Astrocyte of the spinal cord (primary cell): ENCODE data around the gene WDR41.

Experiments used
- DNase-seq: peaks from one replicate; pipeline ENCODE4 v3.0.0; 2011; ENCODE audit warnings: low read depth, low spot score
- H3K4me3 ChIP-seq: 2 replicates; pipeline ENCODE4 v1.5.1; 2011; ENCODE audit warnings: low read depth, mild to moderate bottlenecking, low read length, moderate library complexity
- CTCF ChIP-seq: IDR thresholded peaks from 2 replicates; pipeline ENCODE4 v1.5.1; 2012; ENCODE audit warnings: low read depth, mild to moderate bottlenecking, low read length, inconsistent platforms
- in situ Hi-C: cut with HindIII; loops from 2 replicates; pipeline ENCODE4 v1.10.0; 2017; ENCODE audit warnings: low sequenced_read_pairs

Gene WDR41

GRCh38 chr5:77463905-77464304 lies 28.2 kb downstream of the WDR41 start:
- H3K4me3 ChIP-seq: no peak overlapping the region
- in situ Hi-C loops: no loop called here
- TF ChIP-seq CTCF: no peak
- no peak for DNase-seq

DNA sequence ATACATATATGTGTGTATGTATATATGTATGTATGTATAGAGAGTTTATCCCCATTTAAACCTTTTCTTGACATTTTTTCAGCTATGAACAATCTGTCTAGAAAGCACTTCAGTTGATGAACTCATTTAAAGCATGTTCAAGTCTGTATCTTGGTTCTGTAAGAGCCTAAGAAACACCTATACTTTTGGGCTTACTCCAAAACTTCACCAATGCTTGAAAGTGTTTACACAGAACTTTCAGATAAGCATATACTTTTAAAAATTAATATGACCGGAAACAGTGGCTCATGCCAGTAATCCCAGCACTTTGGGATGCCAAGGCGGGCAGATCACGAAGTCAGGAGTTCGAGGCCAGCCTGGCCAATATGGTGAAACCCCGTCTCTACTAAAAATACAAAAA lies 30.8 kb downstream of the WDR41 start:
- no peak overlapping the region for H3K4me3 ChIP-seq
- DNase-seq: no peak
- TF ChIP-seq CTCF: no peak
- in situ Hi-C loops: no loop called here

DNA sequence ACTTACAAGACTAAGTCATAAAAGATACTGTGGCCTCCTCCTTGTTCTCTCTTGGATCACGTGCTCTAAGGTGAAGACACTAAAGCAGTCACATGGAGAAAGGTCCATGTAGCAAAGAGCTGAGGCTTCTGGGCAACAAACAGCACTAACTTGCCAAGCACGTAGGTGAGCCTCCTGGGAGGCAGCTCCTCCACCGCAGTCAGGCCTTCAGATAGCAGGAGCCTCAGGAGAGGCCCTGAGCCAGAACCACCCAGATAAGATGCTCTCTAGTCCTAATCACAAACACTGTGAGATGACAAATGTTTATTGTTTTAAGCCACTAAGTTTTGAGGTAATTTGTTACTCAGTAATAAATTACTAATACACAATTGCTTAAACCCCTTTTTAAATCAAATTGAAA lies 38.0 kb downstream of the WDR41 start:
- in situ Hi-C loops: no loop called here
- no peak for DNase-seq
- TF ChIP-seq CTCF: no peak
- no peak overlapping the region for H3K4me3 ChIP-seq

DNA sequence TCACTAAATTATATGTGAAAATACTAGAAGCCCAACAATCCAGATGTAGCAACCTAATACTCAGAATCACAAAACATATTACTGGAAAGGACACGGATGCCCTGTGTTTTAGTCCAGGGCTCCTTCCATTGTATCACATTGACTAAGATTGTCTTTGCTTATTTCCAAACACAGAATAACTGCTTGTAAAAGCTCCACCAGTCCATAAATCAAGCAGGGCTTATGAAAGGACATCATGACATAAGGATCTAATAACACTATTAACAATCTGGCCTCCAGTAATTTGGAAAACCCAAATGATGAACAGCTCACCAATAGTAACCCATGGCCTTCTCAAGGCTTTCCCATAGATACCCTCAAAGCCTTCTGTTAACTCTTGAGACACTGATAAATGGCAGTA lies 39.8 kb downstream of the WDR41 start:
- no peak overlapping the region for H3K4me3 ChIP-seq
- no peak for DNase-seq
- in situ Hi-C loops: no loop called here
- TF ChIP-seq CTCF: no peak

GRCh38 chr5:77449981-77450380 lies 42.1 kb downstream of the WDR41 start:
- H3K4me3 ChIP-seq: no peak overlapping the region
- in situ Hi-C loops: no loop called here
- TF ChIP-seq CTCF: no peak
- no peak for DNase-seq

GRCh38 chr5:77449277-77449676 lies 42.8 kb downstream of the WDR41 start:
- in situ Hi-C loops: no loop called here
- DNase-seq: no peak
- TF ChIP-seq CTCF: no peak
- no peak overlapping the region for H3K4me3 ChIP-seq

DNA sequence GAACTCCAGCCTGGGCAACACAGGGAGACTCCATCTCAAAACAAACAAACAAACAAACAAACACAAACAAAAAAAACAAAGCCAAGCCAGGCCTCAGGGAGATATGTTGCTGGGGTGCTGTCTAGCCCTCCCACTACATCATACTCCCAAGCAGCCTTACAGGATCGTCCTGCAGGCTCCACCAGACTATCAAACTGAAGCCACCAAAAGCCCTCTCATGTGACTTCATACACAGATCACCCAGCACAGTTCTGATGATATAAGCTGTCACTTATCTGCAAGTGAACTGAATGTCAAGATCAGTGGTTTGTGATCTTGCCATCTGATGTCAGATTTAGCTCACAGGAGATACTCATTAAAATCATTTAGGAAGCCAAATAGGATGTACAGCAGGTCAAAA lies 43.3 kb downstream of the WDR41 start:
- no peak for TF ChIP-seq CTCF
- in situ Hi-C loops: no loop called here
- H3K4me3 ChIP-seq: no peak overlapping the region
- no peak for DNase-seq
